Epithelial cell of esophagus (primary cell): Measurements from ENCODE around the gene CD244.

Source experiments
- DNase-seq: peaks from one replicate; pipeline ENCODE4 v3.0.0; 2010; ENCODE audit warnings: low read depth
- H3K4me3 ChIP-seq: 2 replicates; pipeline ENCODE4 v1.5.1; 2011; ENCODE audit warnings: mild to moderate bottlenecking, low read length, control low read depth
- TF ChIP-seq, protein P1 (sequence below): IDR thresholded peaks from 2 replicates; pipeline ENCODE4 v1.5.1; 2011; ENCODE audit warnings: low read depth, mild to moderate bottlenecking, low read length, control low read depth, inconsistent platforms; ENCODE audit not compliant: insufficient read depth; ENCODE audit errors: missing control alignments

Gene CD244

GRCh38 chr1:160810486-160810885, 52.2 kb downstream of the CD244 start:
- no peak for DNase-seq
- no peak overlapping the region for H3K4me3 ChIP-seq
- TF ChIP-seq, protein P1, sequence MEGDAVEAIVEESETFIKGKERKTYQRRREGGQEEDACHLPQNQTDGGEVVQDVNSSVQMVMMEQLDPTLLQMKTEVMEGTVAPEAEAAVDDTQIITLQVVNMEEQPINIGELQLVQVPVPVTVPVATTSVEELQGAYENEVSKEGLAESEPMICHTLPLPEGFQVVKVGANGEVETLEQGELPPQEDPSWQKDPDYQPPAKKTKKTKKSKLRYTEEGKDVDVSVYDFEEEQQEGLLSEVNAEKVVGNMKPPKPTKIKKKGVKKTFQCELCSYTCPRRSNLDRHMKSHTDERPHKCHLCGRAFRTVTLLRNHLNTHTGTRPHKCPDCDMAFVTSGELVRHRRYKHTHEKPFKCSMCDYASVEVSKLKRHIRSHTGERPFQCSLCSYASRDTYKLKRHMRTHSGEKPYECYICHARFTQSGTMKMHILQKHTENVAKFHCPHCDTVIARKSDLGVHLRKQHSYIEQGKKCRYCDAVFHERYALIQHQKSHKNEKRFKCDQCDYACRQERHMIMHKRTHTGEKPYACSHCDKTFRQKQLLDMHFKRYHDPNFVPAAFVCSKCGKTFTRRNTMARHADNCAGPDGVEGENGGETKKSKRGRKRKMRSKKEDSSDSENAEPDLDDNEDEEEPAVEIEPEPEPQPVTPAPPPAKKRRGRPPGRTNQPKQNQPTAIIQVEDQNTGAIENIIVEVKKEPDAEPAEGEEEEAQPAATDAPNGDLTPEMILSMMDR, result no peak

- DNase-seq, result no peak
- TF ChIP-seq, protein P1, result no peak
- no peak overlapping the region for H3K4me3 ChIP-seq
Measured at GRCh38 chr1:160808289-160808688, 54.4 kb downstream of the CD244 start.

DNA sequence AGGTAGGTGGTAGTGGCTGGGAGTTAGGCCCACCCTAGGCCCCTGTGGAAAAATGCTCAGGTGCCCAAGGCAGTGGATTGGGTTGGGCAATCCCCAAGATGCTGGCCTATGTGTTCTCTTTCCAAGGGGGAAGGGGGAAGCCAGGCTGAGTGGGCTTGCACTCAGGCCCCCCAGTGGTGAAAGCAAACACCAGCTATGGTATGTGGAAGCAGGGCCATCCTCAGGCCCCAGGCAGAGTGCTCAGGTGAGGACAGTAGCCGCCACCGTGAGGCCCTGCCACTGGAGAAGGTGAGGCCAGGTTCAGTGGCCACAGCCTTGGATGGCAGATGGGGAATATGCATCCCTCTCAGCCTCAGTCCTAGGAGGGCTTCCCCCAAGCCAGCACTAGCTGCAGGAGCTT, 54.9 kb downstream of the CD244 start:
- TF ChIP-seq, protein P1, result no peak
- no peak overlapping the region for H3K4me3 ChIP-seq
- DNase-seq, result no peak

- TF ChIP-seq, protein P1, result no peak
- DNase-seq, result no peak
- H3K4me3 ChIP-seq, result no peak overlapping the region
Measured at GRCh38 chr1:160807247-160807646, 55.4 kb downstream of the CD244 start.

DNA sequence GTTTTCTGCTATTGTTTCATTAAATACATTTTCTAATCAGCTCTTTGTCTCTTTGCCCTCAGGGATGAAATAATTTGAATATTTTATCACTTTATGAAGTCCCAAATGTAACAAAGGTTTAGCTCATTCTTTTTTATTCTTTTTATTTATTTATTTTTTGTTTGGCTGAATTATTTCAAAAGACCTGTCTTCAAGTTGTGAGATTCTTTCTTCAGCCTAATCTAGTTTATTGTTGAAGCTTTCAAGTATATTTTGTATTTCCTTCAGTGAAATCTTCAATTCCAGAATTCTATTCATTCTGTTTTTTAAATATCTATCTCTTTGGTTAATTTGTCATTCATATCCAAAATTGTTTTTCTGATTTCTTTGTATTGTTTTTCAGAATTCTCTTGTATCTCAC, 55.9 kb downstream of the CD244 start:
- DNase-seq, result no peak
- no peak overlapping the region for H3K4me3 ChIP-seq
- TF ChIP-seq, protein P1, result no peak

GRCh38 chr1:160806109-160806665, 56.5 kb downstream of the CD244 start:
- TF ChIP-seq, protein P1, result no peak

GRCh38 chr1:160801836-160802580, 60.7 kb downstream of the CD244 start:
- no peak for DNase-seq
- TF ChIP-seq, protein P1, result no peak

More at GRCh38 chr1:160806109-160806665, 56.5 kb downstream of the CD244 start:
- no peak for DNase-seq
- no peak overlapping the region for H3K4me3 ChIP-seq

More at GRCh38 chr1:160801836-160802580, 60.7 kb downstream of the CD244 start:
- no peak overlapping the region for H3K4me3 ChIP-seq
